NCI-H128 (cell line): ENCODE measurements around the gene PRKCE.

Experiments
- DNase-seq: peaks from one replicate; lab custom pipeline; 2025; ENCODE audit not compliant: unreplicated experiment; lab: John Stamatoyannopoulos, UW

Gene PRKCE

GRCh38 chr2:46062637-46063412, 411.4 kb downstream of the PRKCE start:
- DNase-seq: peak; percentile 58

- DNase-seq: no peak
Measured at GRCh38 chr2:46064396-46064795, 412.9 kb downstream of the PRKCE start.

GRCh38 chr2:46065152-46065551, 413.7 kb downstream of the PRKCE start:
- DNase-seq: no peak

GRCh38 chr2:46066116-46066515, 414.6 kb downstream of the PRKCE start:
- DNase-seq: no peak

- no peak for DNase-seq
Measured at GRCh38 chr2:46066601-46067000, 415.1 kb downstream of the PRKCE start.

GRCh38 chr2:46067062-46067461, 415.6 kb downstream of the PRKCE start:
- DNase-seq: no peak

- DNase-seq: no peak
Measured at GRCh38 chr2:46067501-46068305, 416.2 kb downstream of the PRKCE start.

GRCh38 chr2:46068636-46069035, 417.2 kb downstream of the PRKCE start:
- no peak for DNase-seq

- no peak for DNase-seq
Measured at GRCh38 chr2:46071074-46071473, 419.6 kb downstream of the PRKCE start.

- no peak for DNase-seq
Measured at GRCh38 chr2:46072101-46072820, 420.8 kb downstream of the PRKCE start.

- DNase-seq: no peak
Measured at GRCh38 chr2:46073540-46074046, 422.1 kb downstream of the PRKCE start.

GRCh38 chr2:46074501-46074900, 423.0 kb downstream of the PRKCE start:
- no peak for DNase-seq

GRCh38 chr2:46075848-46076247, 424.4 kb downstream of the PRKCE start:
- DNase-seq: no peak

- no peak for DNase-seq
Measured at GRCh38 chr2:46076251-46076650, 424.8 kb downstream of the PRKCE start.

- DNase-seq: no peak
Measured at GRCh38 chr2:46076875-46077274, 425.4 kb downstream of the PRKCE start.

- no peak for DNase-seq
Measured at GRCh38 chr2:46077522-46078107, 426.1 kb downstream of the PRKCE start.

- DNase-seq: no peak
Measured at GRCh38 chr2:46079985-46080560, 428.6 kb downstream of the PRKCE start.

- no peak for DNase-seq
Measured at GRCh38 chr2:46082531-46083485, 431.3 kb downstream of the PRKCE start.

GRCh38 chr2:46086578-46087070, 435.1 kb downstream of the PRKCE start:
- DNase-seq: no peak
